GM21423 (cell line): ENCODE results near the gene RASEF.
"Not testable (repeated sequence)": the region's sequence is repeated elsewhere in the genome, so short reads cannot be mapped to it uniquely, and the experiment has no call there.

Experiments used
- ATAC-seq: cut with Tn5 transposase; IDR thresholded peaks from one replicate; pipeline ENCODE4 v1.9.1; 2021; ENCODE audit warnings: mild to moderate bottlenecking, moderate library complexity; ENCODE audit not compliant: unreplicated experiment

The RASEF gene

GRCh38 chr9:83062651-83063527 is at the start of gene RASEF:
Gene RASEF (minus strand): TSS chr9:83063142. CDS start chr9:83062867, 275 bp downstream.
- no peak for ATAC-seq

- no peak for ATAC-seq
Measured at GRCh38 chr9:83111169-83111568, 48.2 kb upstream of the RASEF start.

GRCh38 chr9:83109296-83109695 is 46.4 kb upstream of the RASEF start:
- ATAC-seq = no peak

- ATAC-seq = no peak
Measured at GRCh38 chr9:83108208-83108607, 45.3 kb upstream of the RASEF start.

- no peak for ATAC-seq
Measured at GRCh38 chr9:83106772-83107171, 43.8 kb upstream of the RASEF start.

GRCh38 chr9:83106263-83106662 is 43.3 kb upstream of the RASEF start:
- no peak for ATAC-seq

GRCh38 chr9:83097633-83098032 is 34.7 kb upstream of the RASEF start:
- no peak for ATAC-seq

GRCh38 chr9:83093311-83093710 is 30.4 kb upstream of the RASEF start:
- not testable (repeated sequence) for ATAC-seq

- no peak for ATAC-seq
Measured at GRCh38 chr9:83081846-83082245, 18.9 kb upstream of the RASEF start.

- no peak for ATAC-seq
Measured at GRCh38 chr9:83081010-83081409, 18.1 kb upstream of the RASEF start.

GRCh38 chr9:83075932-83076331 is 13.0 kb upstream of the RASEF start:
- not testable (repeated sequence) for ATAC-seq

GRCh38 chr9:83072498-83072897 is 9.6 kb upstream of the RASEF start:
- ATAC-seq = not testable (repeated sequence)

GRCh38 chr9:83071626-83072025 is 8.7 kb upstream of the RASEF start:
- no peak for ATAC-seq

GRCh38 chr9:83070261-83070660 is 7.3 kb upstream of the RASEF start:
- no peak for ATAC-seq

- ATAC-seq = no peak
Measured at GRCh38 chr9:83069651-83070050, 6.7 kb upstream of the RASEF start.

GRCh38 chr9:83068414-83068813 is 5.5 kb upstream of the RASEF start:
- no peak for ATAC-seq

- no peak for ATAC-seq
Measured at GRCh38 chr9:83067579-83067978, 4.6 kb upstream of the RASEF start.

- no peak for ATAC-seq
Measured at GRCh38 chr9:83066771-83067170, 3.8 kb upstream of the RASEF start.

GRCh38 chr9:83065233-83065632 is 2.3 kb upstream of the RASEF start:
- no peak for ATAC-seq

- no peak for ATAC-seq
Measured at GRCh38 chr9:83061990-83062650, 822 bp downstream of the RASEF start.

GRCh38 chr9:83061036-83061435 is 1.9 kb downstream of the RASEF start:
- no peak for ATAC-seq

GRCh38 chr9:83060556-83060955 is 2.4 kb downstream of the RASEF start:
- no peak for ATAC-seq
